Immature natural killer cell (primary cell): ENCODE data around the gene PRPF6. TPM values are rescaled to one million over a fixed set of nuclear protein-coding genes. Genes with fewer than 3 reads are reported as not detected.

Experiments
- DNase-seq, 3 donors: peaks; one replicate each; pipeline ENCODE4 v3.0.0; 2022; ENCODE audit warnings: mixed read lengths in 1 of 3
- H3K27ac Mint-ChIP-seq, 6 donors: one replicate each; pipeline ENCODE4 v1.8.0; 2020; ENCODE audit warnings: mixed read lengths in 6 of 6, mild to moderate bottlenecking in 5 of 6, inconsistent platforms in 4 of 6, moderate library complexity in 3 of 6
- H3K27me3 Mint-ChIP-seq, 3 donors: one replicate each; pipeline ENCODE4 v1.8.0; 2020 to 2021; ENCODE audit warnings: low read depth in 3 of 3, mild to moderate bottlenecking in 3 of 3, mixed read lengths in 3 of 3, moderate library complexity in 3 of 3, inconsistent platforms in 1 of 3
- H3K36me3 Mint-ChIP-seq, 3 donors: one replicate each; pipeline ENCODE4 v1.8.0; 2020; ENCODE audit warnings: mixed read lengths in 3 of 3, inconsistent platforms in 2 of 3, mild to moderate bottlenecking in 2 of 3
- H3K4me1 Mint-ChIP-seq, 2 donors: one replicate each; pipeline ENCODE4 v1.8.0; 2020; ENCODE audit warnings: inconsistent platforms in 2 of 2, mild to moderate bottlenecking in 2 of 2, mixed read lengths in 2 of 2, moderate library complexity in 1 of 2
- H3K4me3 Mint-ChIP-seq, 5 donors: one replicate each; pipeline ENCODE4 v1.8.0; 2020; ENCODE audit warnings: mild to moderate bottlenecking in 5 of 5, mixed read lengths in 5 of 5, inconsistent platforms in 3 of 5, moderate library complexity in 3 of 5
- H3K9me3 Mint-ChIP-seq, 6 donors: one replicate each; pipeline ENCODE4 v1.8.0; 2020; ENCODE audit warnings: mild to moderate bottlenecking in 6 of 6, mixed read lengths in 6 of 6, inconsistent platforms in 4 of 6, moderate library complexity in 3 of 6
- polyA plus RNA-seq, 3 donors: library from polyadenylated mRNA; unstranded; fragments of 300-500 nt; fragmentation: Illumina TruSeq; gene quantifications; one replicate each; pipeline ENCODE4 v1.2.3, GENCODE V29; 2021

PRPF6 gene
- polyA plus RNA-seq, 3 donors from 2014 or later, result 52.6 to 94.4 (median 63.1) TPM

GRCh38 chr20:63942250-63942951 is 38.5 kb upstream of the PRPF6 start:
- H3K9me3 Mint-ChIP-seq, result no peaks in the 10 kb centered on the region
- peak in 2 of 3 donors; percentile 22 to 28 for DNase-seq
- H3K4me3 Mint-ChIP-seq, result peak overlapping the region; percentile 48 to 77 (median 65)
- H3K27ac Mint-ChIP-seq, result peak overlapping the region; percentile 35 to 88 (median 74)
- peaks cover 0 to 4% (median 0%) of the 10 kb centered on the region in 3 donors for H3K36me3 Mint-ChIP-seq
- H3K27me3 Mint-ChIP-seq, result peaks cover 5 to 10% (median 8%) of the 10 kb centered on the region in 3 donors
- peaks cover 14 to 30% of the 10 kb centered on the region in 2 donors for H3K4me1 Mint-ChIP-seq

DNA sequence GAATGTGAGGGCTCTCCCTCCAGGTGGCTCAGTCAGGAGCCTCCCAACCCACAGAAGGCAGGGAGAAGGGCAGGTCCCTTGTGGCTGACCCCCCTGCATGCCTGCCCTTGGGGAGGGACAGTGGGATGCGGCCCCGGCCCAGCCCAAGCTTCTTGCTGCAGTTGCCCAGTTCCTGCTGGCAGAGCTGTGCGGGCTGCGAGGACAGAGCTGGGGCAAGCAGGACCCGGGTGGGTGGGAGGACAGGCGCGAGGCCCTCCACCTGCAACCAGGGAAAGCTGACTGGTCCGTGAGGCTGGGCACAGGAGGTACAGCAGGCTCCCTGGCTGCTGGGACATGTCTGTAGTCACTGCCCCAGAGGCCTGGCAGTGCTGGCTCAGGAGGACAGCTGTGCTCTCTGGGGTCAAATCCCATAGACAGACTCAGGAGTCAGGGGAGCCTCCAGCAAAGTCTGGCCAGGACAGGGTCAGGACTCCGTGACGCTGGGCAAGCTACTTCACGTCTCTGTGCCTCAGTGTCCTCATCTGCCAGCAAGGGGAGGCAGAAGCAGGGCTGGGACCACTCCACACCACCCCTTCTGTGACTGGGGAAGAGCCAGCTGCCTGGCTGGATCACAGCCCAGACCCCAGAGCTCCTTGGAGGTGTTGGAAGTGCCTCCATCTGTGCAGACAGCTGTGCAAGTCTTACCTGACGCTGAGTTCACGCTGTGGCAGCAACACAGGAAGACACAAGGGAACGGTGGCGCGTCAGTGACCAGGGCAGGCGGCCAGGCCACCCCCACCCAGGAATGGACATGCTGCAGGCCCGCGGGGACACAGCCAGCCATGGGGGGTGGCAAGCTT is 37.7 kb upstream of the PRPF6 start:
- no peak for DNase-seq
- Mint-ChIP-seq H3K27me3 (peaks cover 5 to 13% (median 8%) of the 10 kb centered on the region in 3 donors), H3K36me3 (peaks cover 0 to 4% (median 0%) of the 10 kb centered on the region in 3 donors), H3K4me1 (peaks cover 22 to 36% of the 10 kb centered on the region in 2 donors), H3K4me3 (peak overlapping the region in 2 of 5 donors; percentile 6 to 35), H3K27ac (peak overlapping the region in 2 of 6 donors; percentile 51 to 61), H3K9me3 (no peaks in the 10 kb centered on the region)

GRCh38 chr20:63943808-63944077 is 37.2 kb upstream of the PRPF6 start:
- Mint-ChIP-seq H3K4me3 (no peak overlapping the region), H3K27ac (no peak overlapping the region), H3K27me3 (peaks cover 7 to 18% (median 14%) of the 10 kb centered on the region in 3 donors), H3K9me3 (no peaks in the 10 kb centered on the region), H3K4me1 (peaks cover 27 to 41% of the 10 kb centered on the region in 2 donors), H3K36me3 (peaks cover 0 to 4% (median 0%) of the 10 kb centered on the region in 3 donors)
- no peak for DNase-seq

DNA sequence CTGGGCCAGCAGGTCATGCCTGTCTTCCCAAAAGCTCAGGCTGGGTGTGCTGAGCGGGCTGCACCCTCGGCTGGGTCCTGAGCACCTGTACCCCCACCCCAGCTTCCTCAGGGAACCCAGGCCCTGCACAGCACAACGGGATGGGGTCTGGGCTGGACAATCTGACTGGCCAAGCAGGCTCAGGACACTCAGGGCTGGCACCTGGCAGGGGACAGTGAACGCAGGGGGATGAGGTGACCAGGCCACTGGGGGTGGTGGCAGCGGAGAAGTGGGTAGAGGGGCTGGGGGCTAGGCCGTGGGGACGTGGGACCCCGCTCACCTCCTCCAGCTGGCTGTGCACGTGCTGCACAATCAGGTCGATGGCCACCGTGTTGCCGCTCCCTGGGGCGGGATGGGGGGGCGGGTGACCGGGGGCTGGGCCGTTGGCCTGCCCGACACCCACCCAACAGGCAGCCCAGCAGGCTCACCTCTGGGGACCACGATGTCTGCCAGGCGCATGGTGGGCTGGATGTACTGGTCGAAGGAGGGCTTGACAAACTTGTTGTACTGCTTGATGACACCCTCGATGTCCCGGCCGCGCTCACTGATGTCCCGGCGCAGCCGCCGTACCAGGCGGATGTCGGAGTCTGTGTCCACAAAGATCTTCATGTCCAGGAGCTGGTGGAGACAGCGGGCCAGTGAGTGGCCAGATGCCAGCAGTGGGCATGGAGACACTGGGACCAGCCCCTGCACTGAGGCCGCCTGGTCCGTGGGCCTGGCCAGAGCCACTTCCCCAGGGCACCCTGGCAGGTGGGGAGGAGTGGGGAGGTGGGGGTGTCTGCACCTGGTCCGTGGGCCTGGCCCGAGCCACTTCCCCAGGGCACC is 36.6 kb upstream of the PRPF6 start:
- peaks cover 33 to 47% of the 10 kb centered on the region in 2 donors for H3K4me1 Mint-ChIP-seq
- no peak overlapping the region for H3K27ac Mint-ChIP-seq
- peaks cover 11 to 24% (median 18%) of the 10 kb centered on the region in 3 donors for H3K27me3 Mint-ChIP-seq
- no peak overlapping the region for H3K4me3 Mint-ChIP-seq
- no peaks in the 10 kb centered on the region for H3K9me3 Mint-ChIP-seq
- H3K36me3 Mint-ChIP-seq, result peaks cover 0 to 4% (median 0%) of the 10 kb centered on the region in 3 donors
- no peak for DNase-seq

- Mint-ChIP-seq H3K36me3 (peaks cover 0 to 4% (median 0%) of the 10 kb centered on the region in 3 donors), H3K4me3 (peak overlapping the region in 1 of 5 donors; percentile 7), H3K9me3 (no peaks in the 10 kb centered on the region), H3K27ac (no peak overlapping the region), H3K27me3 (peaks cover 12 to 24% (median 21%) of the 10 kb centered on the region in 3 donors), H3K4me1 (peaks cover 41 to 52% of the 10 kb centered on the region in 2 donors)
- no peak for DNase-seq
These were observed 35.8 kb upstream of the PRPF6 start for GRCh38 chr20:63945031-63945658.

- Mint-ChIP-seq H3K4me3 (no peak overlapping the region), H3K27me3 (peaks cover 12 to 21% (median 19%) of the 10 kb centered on the region in 3 donors), H3K36me3 (peaks cover 0 to 4% (median 0%) of the 10 kb centered on the region in 3 donors), H3K4me1 (peaks cover 41 to 50% of the 10 kb centered on the region in 2 donors), H3K27ac (no peak overlapping the region), H3K9me3 (no peaks in the 10 kb centered on the region)
- DNase-seq, result no peak
These were observed 34.7 kb upstream of the PRPF6 start for GRCh38 chr20:63945921-63946920.

- peak overlapping the region; percentile 57 to 91 (median 71) for H3K4me3 Mint-ChIP-seq
- no peaks in the 10 kb centered on the region for H3K9me3 Mint-ChIP-seq
- H3K4me1 Mint-ChIP-seq, result peaks cover 40 to 46% of the 10 kb centered on the region in 2 donors
- H3K27ac Mint-ChIP-seq, result peak overlapping the region in 4 of 6 donors; percentile 35 to 76 (median 74)
- DNase-seq, result no peak
- peaks cover 12 to 20% (median 18%) of the 10 kb centered on the region in 3 donors for H3K27me3 Mint-ChIP-seq
- peaks cover 0 to 4% (median 0%) of the 10 kb centered on the region in 3 donors for H3K36me3 Mint-ChIP-seq
These were observed 33.8 kb upstream of the PRPF6 start for GRCh38 chr20:63946986-63947637.

GRCh38 chr20:63947638-63948456 is 33.1 kb upstream of the PRPF6 start:
- Mint-ChIP-seq H3K4me1 (peaks cover 35 to 43% of the 10 kb centered on the region in 2 donors), H3K27ac (peak overlapping the region; percentile 29 to 96 (median 94)), H3K36me3 (peaks cover 0 to 4% (median 0%) of the 10 kb centered on the region in 3 donors), H3K9me3 (no peaks in the 10 kb centered on the region), H3K4me3 (peak overlapping the region; percentile 80 to 94 (median 83)), H3K27me3 (peaks cover 12 to 21% (median 15%) of the 10 kb centered on the region in 3 donors)
- peak in 2 of 3 donors; percentile 24 to 37 for DNase-seq

GRCh38 chr20:63950701-63951397 is 30.1 kb upstream of the PRPF6 start:
- Mint-ChIP-seq H3K36me3 (no peaks in the 10 kb centered on the region), H3K27ac (no peak overlapping the region), H3K9me3 (no peaks in the 10 kb centered on the region), H3K4me3 (no peak overlapping the region), H3K27me3 (peaks cover 10 to 26% (median 24%) of the 10 kb centered on the region in 3 donors), H3K4me1 (peaks cover 49% of the 10 kb centered on the region in 2 donors)
- DNase-seq, result no peak

- Mint-ChIP-seq H3K4me3 (no peak overlapping the region), H3K27ac (no peak overlapping the region), H3K36me3 (no peaks in the 10 kb centered on the region), H3K9me3 (no peaks in the 10 kb centered on the region), H3K4me1 (peaks cover 49 to 51% of the 10 kb centered on the region in 2 donors), H3K27me3 (peaks cover 10 to 26% (median 24%) of the 10 kb centered on the region in 3 donors)
- DNase-seq, result no peak
These were observed 29.3 kb upstream of the PRPF6 start for GRCh38 chr20:63951398-63952209.
